GM21786 (cell line): ENCODE data around the gene RERE.
A peak's percentile ranks its signal among the peaks of the same experiment; 100 is the strongest.

Source experiments
- ATAC-seq: cut with Tn5 transposase; IDR thresholded peaks from one replicate; pipeline ENCODE4 v1.9.1; 2021; ENCODE audit not compliant: unreplicated experiment

RERE gene

GRCh38 chr1:8671306-8671917, 146.0 kb downstream of the RERE start:
- no peak for ATAC-seq

GRCh38 chr1:8670371-8670818, 147.0 kb downstream of the RERE start:
- ATAC-seq, result no peak

- ATAC-seq, result no peak
Measured at GRCh38 chr1:8669606-8670335, 147.7 kb downstream of the RERE start.

GRCh38 chr1:8667869-8668594, 149.4 kb downstream of the RERE start:
- no peak for ATAC-seq

GRCh38 chr1:8666389-8667167, 150.9 kb downstream of the RERE start:
- no peak for ATAC-seq

GRCh38 chr1:8665833-8666232, 151.6 kb downstream of the RERE start:
- no peak for ATAC-seq

GRCh38 chr1:8664887-8665286, 152.6 kb downstream of the RERE start:
- no peak for ATAC-seq

- peak; percentile 49 for ATAC-seq
Measured at GRCh38 chr1:8663915-8664329, 153.5 kb downstream of the RERE start.

- no peak for ATAC-seq
Measured at GRCh38 chr1:8663090-8663802, 154.2 kb downstream of the RERE start.

- no peak for ATAC-seq
Measured at GRCh38 chr1:8662380-8663072, 154.9 kb downstream of the RERE start.

GRCh38 chr1:8661185-8662110, 156.0 kb downstream of the RERE start:
- no peak for ATAC-seq

GRCh38 chr1:8660411-8660828, 157.0 kb downstream of the RERE start:
- ATAC-seq, result no peak

GRCh38 chr1:8659593-8659992, 157.8 kb downstream of the RERE start:
- no peak for ATAC-seq

GRCh38 chr1:8653878-8654277, 163.6 kb downstream of the RERE start:
- no peak for ATAC-seq

- ATAC-seq, result no peak
Measured at GRCh38 chr1:8652467-8653046, 164.9 kb downstream of the RERE start.

- ATAC-seq, result no peak
Measured at GRCh38 chr1:8651962-8652361, 165.5 kb downstream of the RERE start.

- ATAC-seq, result no peak
Measured at GRCh38 chr1:8651236-8651890, 166.1 kb downstream of the RERE start.

GRCh38 chr1:8649875-8650274, 167.6 kb downstream of the RERE start:
- no peak for ATAC-seq
